ENCODE results near the gene SUGP2. TPM values are rescaled to one million over a fixed set of nuclear protein-coding genes. Genes with fewer than 3 reads are reported as not detected.

Gene SUGP2
- total RNA-seq, 6 donors from 2014 or later = 33.6 to 179 (median 64.9) TPM

DNA sequence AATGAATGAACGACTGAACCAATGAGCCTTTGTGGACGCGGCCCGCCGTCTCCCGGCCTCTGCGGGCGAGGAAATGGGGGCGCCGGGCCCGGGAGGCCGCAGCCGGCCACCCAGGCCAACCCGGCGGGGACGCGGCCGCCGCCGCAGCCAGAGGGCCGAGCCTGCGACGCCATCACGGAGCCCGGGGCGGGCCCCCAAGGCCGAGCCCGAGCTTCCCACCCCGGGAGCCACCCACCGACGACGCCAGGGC is 216 bp downstream of the SUGP2 start:
- ATAC-seq (ENCODE audit: low FRiP score in 2 of 2) (no peak), DNase-seq (no peak)
- peak overlapping the region; percentile 93 to 97 (median 96) for H3K27ac ChIP-seq
- H3K4me1 ChIP-seq = peaks cover 19 to 34% (median 24%) of the 10 kb centered on the region in 4 donors
- TF ChIP-seq, protein P1, sequence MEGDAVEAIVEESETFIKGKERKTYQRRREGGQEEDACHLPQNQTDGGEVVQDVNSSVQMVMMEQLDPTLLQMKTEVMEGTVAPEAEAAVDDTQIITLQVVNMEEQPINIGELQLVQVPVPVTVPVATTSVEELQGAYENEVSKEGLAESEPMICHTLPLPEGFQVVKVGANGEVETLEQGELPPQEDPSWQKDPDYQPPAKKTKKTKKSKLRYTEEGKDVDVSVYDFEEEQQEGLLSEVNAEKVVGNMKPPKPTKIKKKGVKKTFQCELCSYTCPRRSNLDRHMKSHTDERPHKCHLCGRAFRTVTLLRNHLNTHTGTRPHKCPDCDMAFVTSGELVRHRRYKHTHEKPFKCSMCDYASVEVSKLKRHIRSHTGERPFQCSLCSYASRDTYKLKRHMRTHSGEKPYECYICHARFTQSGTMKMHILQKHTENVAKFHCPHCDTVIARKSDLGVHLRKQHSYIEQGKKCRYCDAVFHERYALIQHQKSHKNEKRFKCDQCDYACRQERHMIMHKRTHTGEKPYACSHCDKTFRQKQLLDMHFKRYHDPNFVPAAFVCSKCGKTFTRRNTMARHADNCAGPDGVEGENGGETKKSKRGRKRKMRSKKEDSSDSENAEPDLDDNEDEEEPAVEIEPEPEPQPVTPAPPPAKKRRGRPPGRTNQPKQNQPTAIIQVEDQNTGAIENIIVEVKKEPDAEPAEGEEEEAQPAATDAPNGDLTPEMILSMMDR (IDR thresholded peaks at IDR 0.05) = no peak
- TF ChIP-seq EP300 (IDR thresholded peaks at IDR 0.05) (no peak), POLR2AphosphoS5 (IDR thresholded peaks at IDR 0.05) (no peak), POLR2A (IDR thresholded peaks at IDR 0.05) (no peak)
- WGBS, 2 donors = 0% methylated on average over 3 of the region's 32 CpGs; no CpG with 5 or more reads in 1 of the 2 donors
- no peaks in the 10 kb centered on the region for H3K27me3 ChIP-seq
- H3K4me3 ChIP-seq = peak overlapping the region; percentile 76 to 97 (median 88)
- H3K9me3 ChIP-seq = no peaks in the 10 kb centered on the region
- peaks cover 13 to 36% (median 24%) of the 10 kb centered on the region in 4 donors for H3K36me3 ChIP-seq

DNA sequence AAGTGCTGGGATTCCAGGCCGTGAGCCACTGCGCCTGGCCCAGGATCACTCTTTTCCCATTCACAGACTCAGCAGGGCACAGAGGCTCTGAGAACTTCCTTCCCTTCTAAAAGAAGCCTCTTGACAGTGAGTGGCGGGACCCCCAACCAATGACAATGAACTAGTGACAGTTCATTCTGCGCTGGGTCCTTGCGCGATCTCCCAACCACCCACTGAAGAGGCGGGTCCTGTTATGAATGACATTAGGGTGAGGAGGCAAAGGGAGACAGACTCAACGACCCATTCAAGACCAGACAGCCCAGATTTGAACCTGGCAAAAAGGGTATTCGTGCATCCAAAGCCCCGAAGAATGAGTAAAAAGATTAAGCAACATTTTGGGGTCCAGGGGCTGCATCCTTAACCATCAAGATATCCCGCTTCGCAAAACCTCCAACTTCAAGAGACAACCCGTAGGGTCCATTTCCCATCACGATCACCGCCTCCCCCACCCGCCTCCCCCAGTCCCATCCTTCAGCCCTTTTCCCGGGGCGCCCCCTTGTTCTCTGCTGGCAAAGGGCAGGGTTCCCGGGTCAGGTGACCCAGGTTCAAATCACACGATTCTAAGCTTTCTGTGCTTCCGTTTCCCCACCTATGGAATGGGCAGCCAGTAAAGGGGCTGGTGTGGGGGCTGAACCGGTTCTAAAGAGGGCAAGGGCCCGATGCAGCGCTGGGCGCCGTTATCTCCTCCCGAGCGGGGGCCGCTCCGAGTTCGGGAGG is 719 bp downstream of the SUGP2 start:
- H3K27ac ChIP-seq = peak overlapping the region; percentile 93 to 97 (median 96)
- peak; percentile 75 to 79 for ATAC-seq (ENCODE audit: low FRiP score in 2 of 2)

DNA sequence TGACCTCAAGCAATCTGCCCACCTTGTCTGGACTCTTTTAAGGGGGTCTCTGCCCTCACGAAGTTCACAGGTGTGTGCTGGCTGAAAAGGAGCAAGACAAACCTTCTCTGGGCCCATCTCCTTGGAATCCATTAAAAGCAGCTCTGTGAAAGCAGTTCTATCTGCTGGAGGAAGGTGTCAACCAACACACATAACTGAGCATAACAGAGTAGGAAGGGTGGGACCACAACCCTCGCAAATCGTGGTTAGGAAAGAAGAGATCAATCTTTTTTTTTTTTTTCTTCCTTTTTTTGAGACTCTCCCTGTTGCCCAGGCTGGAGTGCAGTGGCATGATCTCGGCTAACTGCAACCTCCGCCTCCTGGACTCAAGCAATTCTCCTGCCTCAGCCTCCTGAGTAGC is 1.4 kb downstream of the SUGP2 start:
- no peak for TF ChIP-seq EP300 (IDR thresholded peaks at IDR 0.05)
- TF ChIP-seq, protein P1 (IDR thresholded peaks at IDR 0.05) = no peak
- no peak for TF ChIP-seq POLR2AphosphoS5 (IDR thresholded peaks at IDR 0.05)
- TF ChIP-seq POLR2A (IDR thresholded peaks at IDR 0.05) = no peak
- 61 to 68% methylated on average over 5 of the region's 5 CpGs for WGBS, 2 donors
- ATAC-seq (ENCODE audit: low FRiP score in 2 of 2) (no peak), DNase-seq (no peak)
- Histone ChIP-seq H3K27ac (peak overlapping the region; percentile 93 to 97 (median 96)), H3K4me1 (peaks cover 19 to 34% (median 24%) of the 10 kb centered on the region in 4 donors), H3K9me3 (no peaks in the 10 kb centered on the region), H3K36me3 (peaks cover 15 to 41% (median 34%) of the 10 kb centered on the region in 4 donors), H3K4me3 (peak overlapping the region in 2 of 4 donors; percentile 76 to 93), H3K27me3 (no peaks in the 10 kb centered on the region)

More for the DNA sequence above, 719 bp downstream of the SUGP2 start:
- DNase-seq = peak in 1 of 2 donors; percentile 91
- Histone ChIP-seq H3K4me1 (peaks cover 19 to 34% (median 24%) of the 10 kb centered on the region in 4 donors), H3K4me3 (peak overlapping the region; percentile 76 to 97 (median 88)), H3K27me3 (no peaks in the 10 kb centered on the region), H3K36me3 (peaks cover 15 to 38% (median 29%) of the 10 kb centered on the region in 4 donors), H3K9me3 (no peaks in the 10 kb centered on the region)
- 1 to 3% methylated on average over 18 to 31 of the region's 31 CpGs for WGBS, 2 donors
- TF ChIP-seq POLR2A (IDR thresholded peaks at IDR 0.05) (no peak), POLR2AphosphoS5 (IDR thresholded peaks at IDR 0.05) (peak; percentile 19 to 33), EP300 (IDR thresholded peaks at IDR 0.05) (no peak)

DNA sequence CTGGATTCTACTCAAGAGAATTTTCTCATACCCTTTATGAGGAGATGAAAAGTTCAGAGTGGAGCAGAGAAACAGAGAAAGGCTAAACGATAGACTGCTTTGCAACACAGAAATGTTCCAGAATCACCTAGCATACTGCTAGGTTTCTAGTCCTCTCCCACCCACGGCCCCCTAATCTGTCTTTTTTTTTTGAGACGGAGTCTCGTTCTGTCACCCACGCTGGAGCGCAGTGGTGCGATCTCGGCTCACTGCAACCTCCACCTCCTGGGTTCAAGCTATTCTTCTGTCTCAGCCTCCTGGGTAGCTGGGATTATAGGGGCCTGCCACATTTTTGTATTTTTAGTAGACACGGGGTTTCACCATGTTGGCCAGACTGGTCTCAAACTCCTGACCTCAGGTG is 4.8 kb downstream of the SUGP2 start:
- no peaks in the 10 kb centered on the region for H3K9me3 ChIP-seq
- ATAC-seq (ENCODE audit: low FRiP score in 2 of 2) (no peak), DNase-seq (no peak)
- TF ChIP-seq POLR2AphosphoS5 (IDR thresholded peaks at IDR 0.05) (no peak), EP300 (IDR thresholded peaks at IDR 0.05) (no peak)
- WGBS, 2 donors = 92 to 93% methylated on average over 9 of the region's 9 CpGs
- H3K4me3 ChIP-seq = no peak overlapping the region
- no peak overlapping the region for H3K27ac ChIP-seq
- H3K4me1 ChIP-seq = peaks cover 10 to 25% (median 14%) of the 10 kb centered on the region in 4 donors
- peaks cover 30 to 74% (median 61%) of the 10 kb centered on the region in 4 donors for H3K36me3 ChIP-seq
- no peaks in the 10 kb centered on the region for H3K27me3 ChIP-seq

DNA sequence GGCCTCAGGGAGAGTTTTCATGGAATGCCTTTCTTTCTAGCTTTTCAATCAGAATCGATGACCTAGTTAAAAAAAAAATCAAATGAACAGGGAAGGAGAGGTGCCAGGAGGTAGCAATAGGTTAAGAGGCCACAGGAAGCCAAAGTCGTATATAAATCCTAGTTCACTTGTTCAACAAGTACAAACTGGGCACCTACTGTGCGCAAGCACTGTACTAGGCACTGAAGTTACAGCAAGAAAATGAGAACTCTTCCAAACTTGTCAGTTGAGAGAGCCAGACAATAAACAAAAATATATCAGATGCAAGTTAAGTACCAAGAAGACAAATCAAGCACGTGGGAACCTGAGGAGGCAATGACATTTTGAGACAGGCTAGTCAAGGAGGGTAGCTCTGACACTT is 6.1 kb downstream of the SUGP2 start:
- no peaks in the 10 kb centered on the region for H3K9me3 ChIP-seq
- H3K27ac ChIP-seq = no peak overlapping the region
- TF ChIP-seq POLR2AphosphoS5 (IDR thresholded peaks at IDR 0.05) = no peak
- TF ChIP-seq, protein P1 (IDR thresholded peaks at IDR 0.05) = no peak
- no peak for TF ChIP-seq EP300 (IDR thresholded peaks at IDR 0.05)
- no peak for TF ChIP-seq POLR2A (IDR thresholded peaks at IDR 0.05)
- H3K4me3 ChIP-seq = no peak overlapping the region
- peaks cover 30 to 87% (median 71%) of the 10 kb centered on the region in 4 donors for H3K36me3 ChIP-seq
- no peak for DNase-seq
- no peaks in the 10 kb centered on the region for H3K27me3 ChIP-seq
- peaks cover 5 to 17% (median 7%) of the 10 kb centered on the region in 4 donors for H3K4me1 ChIP-seq
- ATAC-seq (ENCODE audit: low FRiP score in 2 of 2) = no peak
- 88 to 93% methylated on average over 4 of the region's 4 CpGs for WGBS, 2 donors

Data from upper lobe of left lung (tissue), 6 donors.